Suppressor macrophage treated with lipopolysaccharide for 1 hour (primary cell): Measurements from ENCODE around the gene FNDC10.

Source experiments
- DNase-seq, 3 donors: peaks; one replicate each; pipeline ENCODE4 v3.0.0-alpha.2; 2020 to 2022

The FNDC10 gene

DNA sequence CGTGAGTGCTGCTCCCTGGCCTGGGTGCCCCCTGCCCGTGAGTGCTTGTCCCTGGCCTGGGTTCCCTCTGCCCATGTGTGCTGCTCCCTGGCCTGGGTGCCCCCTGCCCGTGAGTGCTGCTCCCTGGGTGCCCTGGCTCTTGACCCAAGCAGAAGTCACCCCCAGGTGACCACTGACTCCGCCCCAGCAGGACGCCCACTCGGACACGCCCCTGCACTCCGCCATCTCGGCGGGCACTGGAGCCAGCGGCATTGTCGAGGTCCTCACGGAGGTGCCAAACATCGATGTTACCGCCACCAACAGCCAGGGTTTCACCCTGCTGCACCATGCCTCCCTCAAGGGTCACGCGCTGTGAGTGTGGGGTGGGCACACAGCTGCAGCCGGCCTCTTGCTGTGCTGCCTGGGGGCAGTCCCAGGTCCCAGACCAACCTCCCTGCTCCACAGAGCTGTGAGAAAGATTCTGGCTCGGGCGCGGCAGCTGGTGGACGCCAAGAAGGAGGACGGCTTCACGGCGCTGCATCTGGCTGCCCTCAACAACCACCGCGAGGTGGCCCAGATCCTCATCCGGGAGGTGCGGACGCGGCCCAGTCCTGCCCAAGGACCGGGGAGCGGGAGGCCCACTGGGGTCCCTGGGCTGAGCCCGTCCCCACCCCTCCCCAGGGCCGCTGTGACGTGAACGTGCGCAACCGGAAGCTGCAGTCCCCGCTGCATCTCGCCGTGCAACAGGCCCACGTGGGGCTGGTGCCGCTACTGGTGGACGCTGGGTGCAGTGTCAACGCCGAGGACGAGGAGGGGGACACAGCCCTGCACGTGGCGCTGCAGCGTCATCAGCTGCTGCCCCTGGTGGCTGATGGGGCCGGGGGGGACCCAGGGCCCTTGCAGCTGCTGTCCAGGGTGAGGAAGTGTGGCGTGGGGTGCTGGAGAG lies 28.2 kb upstream of the FNDC10 start:
- DNase-seq = no peak

DNA sequence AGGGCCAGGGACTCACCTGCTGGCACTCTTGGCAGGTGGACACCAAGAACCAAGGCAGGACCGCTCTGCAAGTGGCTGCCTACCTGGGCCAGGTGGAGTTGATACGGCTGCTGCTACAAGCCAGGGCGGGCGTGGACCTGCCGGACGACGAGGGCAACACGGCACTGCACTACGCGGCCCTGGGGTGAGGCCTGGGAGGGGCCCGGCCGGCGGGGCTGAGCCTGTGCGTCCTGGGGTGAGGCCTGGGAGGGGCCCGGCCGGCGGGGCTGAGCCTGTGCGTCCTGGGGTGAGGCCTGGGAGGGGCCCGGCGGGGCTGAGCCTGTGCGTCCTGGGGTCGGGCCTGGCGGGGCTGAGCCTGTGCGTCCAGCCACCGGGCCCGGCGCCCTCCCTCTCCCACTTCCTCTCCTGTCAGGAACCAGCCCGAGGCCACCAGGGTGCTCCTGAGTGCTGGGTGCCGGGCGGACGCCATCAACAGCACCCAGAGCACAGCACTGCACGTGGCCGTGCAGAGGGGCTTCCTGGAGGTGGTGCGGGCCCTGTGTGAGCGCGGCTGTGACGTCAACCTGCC lies 27.4 kb upstream of the FNDC10 start:
- no peak for DNase-seq

DNA sequence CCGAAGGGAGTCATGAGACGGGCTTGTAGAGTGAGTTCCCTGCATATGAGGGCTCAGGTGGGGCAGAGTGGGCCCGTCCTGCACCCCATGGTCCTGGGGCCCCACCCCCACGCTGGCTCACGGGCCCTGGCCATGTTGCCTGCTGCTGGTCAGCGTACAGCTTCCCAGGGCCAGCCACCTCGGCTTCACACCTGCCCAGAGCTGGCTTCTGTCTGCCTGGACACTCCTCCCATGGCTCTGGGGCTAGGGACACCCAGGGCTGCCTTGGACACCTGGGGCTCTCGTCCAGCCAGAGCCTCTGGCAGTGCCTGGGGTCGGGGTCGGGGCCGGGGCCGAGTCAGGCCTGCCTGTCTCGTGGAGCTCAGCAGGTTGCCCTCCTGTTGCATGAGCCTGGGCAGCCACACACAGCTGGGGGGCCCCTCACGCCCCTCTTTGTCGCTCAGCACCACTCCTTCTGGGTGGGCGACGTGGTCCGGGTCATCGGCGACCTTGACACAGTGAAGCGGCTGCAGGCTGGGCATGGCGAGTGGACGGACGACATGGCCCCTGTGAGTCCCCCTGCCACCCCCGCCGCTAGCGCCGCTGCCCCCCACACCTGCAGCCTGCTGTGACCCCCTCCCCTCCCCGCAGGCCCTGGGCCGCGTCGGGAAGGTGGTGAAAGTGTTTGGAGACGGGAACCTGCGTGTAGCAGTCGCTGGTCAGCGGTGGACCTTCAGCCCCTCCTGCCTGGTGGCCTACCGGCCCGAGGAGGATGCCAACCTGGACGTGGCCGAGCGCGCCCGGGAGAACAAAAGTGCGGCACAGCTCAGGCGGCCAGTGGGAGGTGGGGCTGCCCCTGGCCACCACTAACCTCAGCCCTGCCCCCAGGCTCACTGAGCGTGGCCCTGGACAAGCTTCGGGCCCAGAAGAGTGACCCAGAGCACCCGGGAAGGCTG lies 26.5 kb upstream of the FNDC10 start:
- no peak for DNase-seq

GRCh38 chr1:1625824-1626206 lies 25.9 kb upstream of the FNDC10 start:
- no peak for DNase-seq

GRCh38 chr1:1625404-1625775 lies 25.5 kb upstream of the FNDC10 start:
- DNase-seq = no peak

- DNase-seq = no peak
Measured at GRCh38 chr1:1624443-1625403, 24.8 kb upstream of the FNDC10 start.

DNA sequence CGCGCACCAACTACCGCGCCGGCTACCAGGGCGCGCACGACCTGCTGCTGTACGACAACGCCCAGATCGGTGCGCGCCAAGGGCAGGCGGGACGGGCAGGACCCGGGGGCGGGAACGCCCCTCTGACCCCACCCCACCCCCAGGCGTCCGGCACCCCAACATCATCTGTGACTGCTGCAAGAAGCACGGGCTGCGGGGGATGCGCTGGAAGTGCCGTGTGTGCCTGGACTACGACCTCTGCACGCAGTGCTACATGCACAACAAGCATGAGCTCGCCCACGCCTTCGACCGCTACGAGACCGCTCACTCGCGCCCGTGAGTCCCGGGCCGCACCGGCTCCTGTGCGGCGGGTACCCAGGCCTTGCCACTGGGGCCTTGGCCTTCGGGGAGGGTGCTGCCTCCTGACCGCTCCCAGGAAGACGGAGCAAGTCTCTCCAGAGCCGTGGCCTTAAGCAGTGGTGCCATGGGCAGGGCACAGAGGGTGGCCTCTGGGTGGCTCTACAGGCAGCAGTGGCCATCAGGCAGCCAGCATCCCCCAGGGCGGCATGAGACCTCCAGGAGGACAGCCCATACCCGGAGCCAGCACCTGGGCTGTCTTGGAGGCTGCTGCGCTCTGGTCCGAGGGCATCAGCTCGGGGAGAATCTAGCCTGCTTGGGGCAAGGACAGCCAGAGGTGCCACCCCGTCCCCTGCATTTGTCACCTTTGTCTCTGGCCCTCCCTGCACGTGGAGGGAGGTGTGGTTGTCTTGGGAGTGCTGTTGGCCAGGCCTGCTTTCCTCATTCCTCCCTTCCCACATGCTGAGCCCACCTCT lies 23.9 kb upstream of the FNDC10 start:
- no peak for DNase-seq

DNA sequence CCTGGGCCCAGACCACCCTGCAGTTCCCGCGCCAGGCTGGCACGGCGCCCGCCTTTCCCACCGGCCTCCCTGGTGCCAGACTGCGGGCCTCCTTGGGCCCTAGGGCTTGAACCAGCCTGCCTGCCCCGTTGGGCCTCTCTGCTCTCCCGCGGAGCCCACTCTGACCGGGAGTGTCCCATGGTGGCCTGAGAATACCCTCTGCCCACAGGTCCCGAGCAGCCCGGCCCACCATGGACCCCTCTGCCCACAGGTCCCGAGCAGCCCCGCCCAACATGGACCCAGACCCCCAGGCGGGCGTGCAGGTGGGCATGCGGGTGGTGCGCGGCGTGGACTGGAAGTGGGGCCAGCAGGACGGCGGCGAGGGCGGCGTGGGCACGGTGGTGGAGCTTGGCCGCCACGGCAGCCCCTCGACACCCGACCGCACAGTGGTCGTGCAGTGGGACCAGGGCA lies 23.3 kb upstream of the FNDC10 start:
- DNase-seq = no peak

- DNase-seq = no peak
Measured at GRCh38 chr1:1622788-1623094, 22.8 kb upstream of the FNDC10 start.

GRCh38 chr1:1622010-1622787 lies 22.3 kb upstream of the FNDC10 start:
- no peak for DNase-seq

DNA sequence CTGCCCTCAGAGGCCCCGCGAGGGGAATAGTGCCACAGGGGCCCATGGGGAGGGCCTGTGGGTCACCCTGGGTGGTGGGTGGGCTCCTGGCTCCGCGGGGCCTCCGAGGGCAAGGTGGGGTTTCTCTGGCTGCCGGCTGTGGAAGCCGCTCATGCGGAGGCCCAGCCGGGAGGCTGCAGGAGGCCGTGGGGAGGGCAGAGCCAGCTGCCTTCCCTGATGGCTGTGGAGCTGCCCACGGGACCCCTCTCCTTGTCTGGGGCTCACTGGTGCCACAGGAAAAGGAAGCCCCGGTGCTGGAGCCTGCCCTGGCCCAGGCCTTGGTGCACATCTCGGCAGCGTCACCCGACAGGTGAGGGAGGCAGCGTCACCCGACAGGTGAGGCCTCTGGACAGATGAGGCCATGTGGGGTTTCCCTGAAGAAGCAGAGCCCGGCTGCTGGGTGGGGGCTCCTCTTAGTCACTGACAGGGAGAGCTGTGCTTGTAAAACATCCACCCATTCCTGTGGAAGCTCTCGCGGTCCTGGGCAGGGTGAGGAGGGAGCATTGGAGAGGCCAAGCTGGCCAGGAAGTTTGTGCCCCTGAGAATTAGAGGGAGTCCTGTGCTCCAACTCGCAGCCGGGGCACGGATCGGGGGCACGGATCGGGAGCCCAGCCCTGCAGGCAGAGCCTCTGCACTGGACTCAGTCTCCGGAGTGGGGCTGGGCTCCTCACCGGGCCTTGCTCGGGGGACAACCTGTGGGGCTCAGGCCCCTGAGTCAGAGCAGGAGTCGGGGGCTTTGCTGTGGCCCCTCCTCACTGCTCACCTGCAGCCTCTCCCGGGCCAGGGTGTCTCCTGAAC lies 21.5 kb upstream of the FNDC10 start:
- DNase-seq = no peak

- no peak for DNase-seq
Measured at GRCh38 chr1:1620433-1621139, 20.7 kb upstream of the FNDC10 start.

GRCh38 chr1:1619917-1620361 lies 20.0 kb upstream of the FNDC10 start:
- peak; percentile 27 to 52 (median 32) for DNase-seq

DNA sequence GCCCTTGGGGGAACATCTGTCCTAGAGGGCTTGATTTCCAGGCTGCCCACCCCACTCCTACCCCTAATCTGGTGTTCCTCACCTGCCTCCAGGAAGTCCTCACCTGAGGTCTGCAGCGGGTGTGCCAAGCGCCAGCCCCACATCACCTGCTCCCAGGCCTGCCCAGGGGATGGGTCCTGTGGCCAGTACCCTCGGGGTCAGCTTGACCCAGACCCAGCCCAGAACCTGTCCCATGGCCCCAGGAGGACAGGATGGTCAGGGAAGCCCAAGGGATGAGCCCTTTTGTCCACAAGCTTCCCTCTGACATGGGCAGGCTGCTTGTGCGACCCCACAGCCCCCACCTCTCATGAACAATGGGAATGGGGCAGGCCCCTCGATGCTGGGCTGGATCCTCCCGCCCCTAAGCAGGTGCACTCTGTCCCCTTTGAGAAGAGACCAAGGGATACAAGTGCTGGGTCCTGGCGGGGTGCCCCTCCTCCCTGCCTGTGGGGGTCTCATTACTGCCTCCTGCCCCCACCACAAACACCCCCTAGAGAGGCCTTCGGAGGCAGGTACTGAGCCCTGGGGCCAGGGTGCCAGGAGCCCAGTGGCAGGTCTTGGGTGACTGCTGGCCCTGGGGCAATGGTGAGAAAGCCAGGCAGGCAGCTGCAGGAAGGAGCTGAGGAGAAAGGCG lies 18.6 kb upstream of the FNDC10 start:
- no peak for DNase-seq

- DNase-seq = no peak
Measured at GRCh38 chr1:1617925-1618324, 18.0 kb upstream of the FNDC10 start.

DNA sequence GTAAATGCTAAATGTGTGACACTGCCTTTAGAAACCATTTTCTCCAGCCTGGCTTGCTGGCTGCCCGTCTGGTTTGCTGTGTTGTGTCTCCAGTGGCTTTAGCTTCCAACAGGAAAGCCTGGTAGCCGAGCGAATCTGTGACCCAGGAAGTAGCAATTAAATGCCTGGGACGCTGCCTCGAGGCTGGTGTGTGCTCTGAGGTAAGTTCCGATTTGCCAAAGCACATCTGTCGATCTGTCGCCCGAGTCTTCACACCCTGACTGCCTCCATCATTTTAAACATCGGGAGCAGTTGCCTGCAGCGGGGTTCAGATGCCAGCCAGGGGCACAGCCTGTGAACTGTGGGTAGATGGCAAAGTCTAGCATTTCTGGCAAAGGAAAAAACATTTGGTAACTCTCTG lies 17.6 kb upstream of the FNDC10 start:
- DNase-seq = no peak

GRCh38 chr1:1616838-1617237 lies 16.9 kb upstream of the FNDC10 start:
- DNase-seq = no peak
